GM12801 (cell line): ENCODE measurements around the gene ATE1.

Source experiments
- TF ChIP-seq, protein P1 (sequence below): IDR thresholded peaks from one replicate; pipeline ENCODE4 v1.5.1; 2011; ENCODE audit warnings: control low read depth; ENCODE audit not compliant: insufficient read length; ENCODE audit errors: extremely low read depth

Gene ATE1

GRCh38 chr10:121900443-121901174, 27.2 kb downstream of the ATE1 start:
- TF ChIP-seq, protein P1, sequence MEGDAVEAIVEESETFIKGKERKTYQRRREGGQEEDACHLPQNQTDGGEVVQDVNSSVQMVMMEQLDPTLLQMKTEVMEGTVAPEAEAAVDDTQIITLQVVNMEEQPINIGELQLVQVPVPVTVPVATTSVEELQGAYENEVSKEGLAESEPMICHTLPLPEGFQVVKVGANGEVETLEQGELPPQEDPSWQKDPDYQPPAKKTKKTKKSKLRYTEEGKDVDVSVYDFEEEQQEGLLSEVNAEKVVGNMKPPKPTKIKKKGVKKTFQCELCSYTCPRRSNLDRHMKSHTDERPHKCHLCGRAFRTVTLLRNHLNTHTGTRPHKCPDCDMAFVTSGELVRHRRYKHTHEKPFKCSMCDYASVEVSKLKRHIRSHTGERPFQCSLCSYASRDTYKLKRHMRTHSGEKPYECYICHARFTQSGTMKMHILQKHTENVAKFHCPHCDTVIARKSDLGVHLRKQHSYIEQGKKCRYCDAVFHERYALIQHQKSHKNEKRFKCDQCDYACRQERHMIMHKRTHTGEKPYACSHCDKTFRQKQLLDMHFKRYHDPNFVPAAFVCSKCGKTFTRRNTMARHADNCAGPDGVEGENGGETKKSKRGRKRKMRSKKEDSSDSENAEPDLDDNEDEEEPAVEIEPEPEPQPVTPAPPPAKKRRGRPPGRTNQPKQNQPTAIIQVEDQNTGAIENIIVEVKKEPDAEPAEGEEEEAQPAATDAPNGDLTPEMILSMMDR: no peak

- TF ChIP-seq, protein P1: no peak
Measured at GRCh38 chr10:121899727-121900126, 28.1 kb downstream of the ATE1 start.

DNA sequence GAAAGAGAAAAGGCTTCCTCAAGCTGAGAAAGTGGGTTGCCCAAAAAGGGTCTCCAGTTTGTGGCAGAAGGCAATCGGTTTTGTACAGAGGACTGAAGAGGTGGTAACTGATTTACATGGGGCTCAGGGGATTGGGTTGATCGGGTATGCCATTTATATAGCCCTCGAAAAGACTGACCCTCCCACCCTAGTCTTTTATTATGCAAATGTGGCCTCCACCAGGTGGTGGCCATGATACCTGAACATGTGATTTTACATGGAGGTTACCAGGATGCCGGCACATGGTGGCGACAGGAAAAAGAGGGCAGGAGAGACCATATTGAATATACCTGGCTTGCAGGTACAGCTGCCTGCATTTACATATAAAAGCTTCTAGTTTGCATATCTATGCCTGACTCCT, 36.7 kb downstream of the ATE1 start:
- TF ChIP-seq, protein P1: no peak

DNA sequence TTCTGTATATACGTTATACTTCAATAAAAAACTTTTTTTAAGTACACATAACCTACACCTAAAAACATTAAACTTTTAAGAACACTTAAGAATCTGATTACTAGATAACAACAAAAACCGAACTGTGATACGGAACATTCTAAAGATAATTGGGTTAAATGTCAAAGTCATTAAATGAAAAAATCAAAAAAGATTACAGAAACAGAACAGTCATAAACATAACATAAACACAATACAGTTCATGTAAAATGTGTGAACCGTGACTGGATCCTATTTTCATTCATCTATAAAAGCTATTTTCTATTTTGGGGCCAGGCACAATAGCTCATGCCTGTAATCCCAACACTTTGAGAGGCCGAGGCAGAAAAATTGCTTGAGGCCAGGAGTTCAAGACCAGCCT, 38.6 kb downstream of the ATE1 start:
- TF ChIP-seq, protein P1: no peak

DNA sequence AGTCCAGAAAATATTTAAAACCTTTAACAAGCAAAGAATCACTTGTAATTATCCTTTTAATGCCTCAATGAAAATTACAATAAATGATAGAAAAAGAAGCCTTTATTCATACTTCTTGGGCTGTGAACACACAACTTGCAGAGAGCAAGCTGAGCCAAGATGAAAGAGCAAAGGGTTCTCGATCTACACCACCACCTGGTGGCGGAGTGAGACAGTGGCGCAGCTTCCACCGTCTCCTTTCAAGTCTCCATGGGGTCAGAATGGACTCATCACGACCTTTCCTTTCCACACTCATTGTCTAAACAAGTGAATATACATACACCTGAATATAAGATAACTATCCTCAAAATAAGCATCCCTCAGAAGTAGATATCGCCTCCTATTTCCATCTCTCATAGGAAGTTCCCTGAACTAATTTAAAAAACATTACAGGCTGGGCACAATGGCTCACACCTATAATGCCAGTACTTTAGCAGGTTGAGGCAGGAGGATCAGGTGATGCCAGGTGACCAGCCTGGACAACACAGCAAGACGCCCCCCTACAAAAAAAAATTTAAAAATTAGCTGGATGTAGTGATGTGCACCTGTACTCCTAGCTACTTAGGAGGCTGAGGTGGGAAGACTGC, 40.7 kb downstream of the ATE1 start:
- TF ChIP-seq, protein P1: peak; percentile 78

GRCh38 chr10:121886181-121886580, 41.6 kb downstream of the ATE1 start:
- TF ChIP-seq, protein P1: no peak

- TF ChIP-seq, protein P1: no peak
Measured at GRCh38 chr10:121880895-121881294, 46.9 kb downstream of the ATE1 start.
